Osteoblast (primary cell): Measurements from ENCODE around the gene CDHR3. TPM values are rescaled to one million over a fixed set of nuclear protein-coding genes. Genes with fewer than 3 reads are reported as not detected.

Source experiments
- DNase-seq: peaks from one replicate; pipeline ENCODE4 v3.0.0; 2011; ENCODE audit warnings: low spot score, mixed read lengths; ENCODE audit not compliant: insufficient read length; ENCODE audit errors: missing footprints
- H2AFZ ChIP-seq: 2 replicates; pipeline ENCODE4 v1.6.0; 2011; ENCODE audit warnings: mild to moderate bottlenecking, low read length
- H3K27ac ChIP-seq: 2 replicates; pipeline ENCODE4 v1.5.1; 2011; ENCODE audit warnings: mild to moderate bottlenecking, low read depth, low read length, moderate library complexity
- H3K27me3 ChIP-seq: 2 replicates; pipeline ENCODE4 v1.6.0; 2012; ENCODE audit warnings: mild to moderate bottlenecking, control low read depth, inconsistent platforms, low read length, moderate library complexity; ENCODE audit not compliant: insufficient read depth
- H3K36me3 ChIP-seq: 2 replicates; pipeline ENCODE4 v1.5.1; 2011; ENCODE audit warnings: mild to moderate bottlenecking, low read length, control low read depth, moderate library complexity; ENCODE audit not compliant: insufficient read depth
- H3K4me1 ChIP-seq: 2 replicates; pipeline ENCODE4 v1.5.1; 2011; ENCODE audit warnings: mild to moderate bottlenecking, low read length, control low read depth, moderate library complexity; ENCODE audit not compliant: insufficient read depth
- H3K4me2 ChIP-seq: 2 replicates; pipeline ENCODE4 v1.6.0; 2011; ENCODE audit warnings: mild to moderate bottlenecking, low read length; ENCODE audit not compliant: insufficient read depth
- H3K4me3 ChIP-seq: fragments of 200-600 bp; sonication (generic); 3 replicates; pipeline ENCODE4 v1.5.1; 2012; ENCODE audit warnings: mild to moderate bottlenecking, low read length, inconsistent platforms; ENCODE audit not compliant: insufficient read depth
- H3K79me2 ChIP-seq: 2 replicates; pipeline ENCODE4 v1.6.0; 2012; ENCODE audit warnings: mild to moderate bottlenecking, low read length, control low read depth, inconsistent platforms; ENCODE audit not compliant: insufficient read depth
- H3K9me3 ChIP-seq: 2 replicates; pipeline ENCODE4 v1.5.1; 2011; ENCODE audit warnings: low read depth, low read length, control low read depth
- H4K20me1 ChIP-seq: 2 replicates; pipeline ENCODE4 v1.6.0; 2012; ENCODE audit warnings: mild to moderate bottlenecking, low read length, control low read depth; ENCODE audit not compliant: insufficient read depth
- total RNA-seq: library from RNA; depleted of rRNA; stranded (reverse); fragments of >200 nt; gene quantifications from 2 replicates; pipeline ENCODE4 v1.2.3, GENCODE V29; 2012
- TF ChIP-seq, protein P1 (sequence below): IDR thresholded peaks from 2 replicates; pipeline ENCODE4 v1.5.1; 2011; ENCODE audit warnings: mild to moderate bottlenecking, low read depth, low read length, moderate library complexity; ENCODE audit errors: extremely low read depth

The CDHR3 gene
- total RNA-seq, 1 donor, result 8.3 TPM

DNA sequence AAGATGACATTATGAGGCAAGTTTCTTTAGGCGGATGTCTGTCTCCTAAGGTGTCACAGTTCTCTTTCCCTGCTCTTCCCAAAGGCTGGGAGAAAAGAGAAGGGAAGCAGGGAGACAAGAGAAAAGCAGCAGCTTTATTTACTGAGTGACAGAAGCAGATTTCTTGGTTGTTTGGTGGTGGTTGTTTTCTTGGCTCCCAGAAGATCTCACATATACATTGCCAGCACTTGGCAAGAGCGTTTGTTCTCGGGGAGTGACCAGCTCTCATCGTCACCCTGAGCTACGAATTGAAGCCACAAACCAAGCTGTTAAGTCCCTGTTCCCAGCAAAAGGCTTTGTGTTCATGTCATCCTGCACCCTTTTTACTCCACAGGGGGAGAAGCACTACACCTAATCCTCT lies 11.4 kb downstream of the CDHR3 start:
- H3K4me2 ChIP-seq, result no peak overlapping the region
- H3K27ac ChIP-seq, result no peak overlapping the region
- no peaks in the 10 kb centered on the region for H3K79me2 ChIP-seq
- no peak overlapping the region for H2AFZ ChIP-seq
- H3K27me3 ChIP-seq, result peaks cover 7% of the 10 kb centered on the region
- H4K20me1 ChIP-seq, result no peaks in the 10 kb centered on the region
- DNase-seq, result no peak
- TF ChIP-seq, protein P1, sequence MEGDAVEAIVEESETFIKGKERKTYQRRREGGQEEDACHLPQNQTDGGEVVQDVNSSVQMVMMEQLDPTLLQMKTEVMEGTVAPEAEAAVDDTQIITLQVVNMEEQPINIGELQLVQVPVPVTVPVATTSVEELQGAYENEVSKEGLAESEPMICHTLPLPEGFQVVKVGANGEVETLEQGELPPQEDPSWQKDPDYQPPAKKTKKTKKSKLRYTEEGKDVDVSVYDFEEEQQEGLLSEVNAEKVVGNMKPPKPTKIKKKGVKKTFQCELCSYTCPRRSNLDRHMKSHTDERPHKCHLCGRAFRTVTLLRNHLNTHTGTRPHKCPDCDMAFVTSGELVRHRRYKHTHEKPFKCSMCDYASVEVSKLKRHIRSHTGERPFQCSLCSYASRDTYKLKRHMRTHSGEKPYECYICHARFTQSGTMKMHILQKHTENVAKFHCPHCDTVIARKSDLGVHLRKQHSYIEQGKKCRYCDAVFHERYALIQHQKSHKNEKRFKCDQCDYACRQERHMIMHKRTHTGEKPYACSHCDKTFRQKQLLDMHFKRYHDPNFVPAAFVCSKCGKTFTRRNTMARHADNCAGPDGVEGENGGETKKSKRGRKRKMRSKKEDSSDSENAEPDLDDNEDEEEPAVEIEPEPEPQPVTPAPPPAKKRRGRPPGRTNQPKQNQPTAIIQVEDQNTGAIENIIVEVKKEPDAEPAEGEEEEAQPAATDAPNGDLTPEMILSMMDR, result no peak
- no peaks in the 10 kb centered on the region for H3K9me3 ChIP-seq
- H3K36me3 ChIP-seq, result no peaks in the 10 kb centered on the region
- H3K4me3 ChIP-seq, result no peak overlapping the region
- H3K4me1 ChIP-seq, result no peaks in the 10 kb centered on the region

DNA sequence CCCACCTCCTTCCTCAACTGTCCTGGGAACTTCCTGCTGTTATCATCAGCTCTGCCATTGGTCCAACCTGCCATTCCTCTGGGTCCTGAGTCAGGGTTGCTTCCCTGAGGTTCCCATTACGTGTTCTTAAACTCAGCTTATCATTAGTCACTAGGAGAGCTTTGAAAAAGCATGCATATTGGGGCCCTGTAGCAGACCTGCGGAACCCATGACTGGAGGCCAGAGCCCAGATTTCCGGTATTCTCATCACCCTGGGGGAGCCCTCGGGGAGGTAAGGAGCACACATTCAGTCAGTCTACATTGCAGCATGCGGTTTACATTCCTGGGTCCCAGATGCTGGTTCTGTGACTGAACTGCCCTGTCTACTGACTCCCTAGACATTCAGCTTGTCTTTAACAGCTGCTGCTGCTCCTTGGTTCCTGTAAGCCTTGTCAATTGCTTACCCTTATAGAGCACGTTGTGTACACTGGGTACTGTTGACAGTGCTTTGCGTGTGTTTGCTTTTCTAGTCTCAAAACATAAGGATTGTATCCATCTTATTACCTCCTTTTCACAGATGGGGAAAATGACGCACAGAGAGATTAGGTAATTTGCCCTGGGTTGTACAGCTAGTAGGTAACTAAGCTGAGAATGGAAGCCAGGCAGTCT lies 12.8 kb downstream of the CDHR3 start:
- H3K79me2 ChIP-seq, result no peaks in the 10 kb centered on the region
- H2AFZ ChIP-seq, result no peak overlapping the region
- no peaks in the 10 kb centered on the region for H4K20me1 ChIP-seq
- TF ChIP-seq, protein P1, result no peak
- no peak overlapping the region for H3K4me2 ChIP-seq
- H3K36me3 ChIP-seq, result no peaks in the 10 kb centered on the region
- no peak overlapping the region for H3K27ac ChIP-seq
- no peaks in the 10 kb centered on the region for H3K9me3 ChIP-seq
- no peaks in the 10 kb centered on the region for H3K4me1 ChIP-seq
- peaks cover 3% of the 10 kb centered on the region for H3K27me3 ChIP-seq
- H3K4me3 ChIP-seq, result no peak overlapping the region
- no peak for DNase-seq

DNA sequence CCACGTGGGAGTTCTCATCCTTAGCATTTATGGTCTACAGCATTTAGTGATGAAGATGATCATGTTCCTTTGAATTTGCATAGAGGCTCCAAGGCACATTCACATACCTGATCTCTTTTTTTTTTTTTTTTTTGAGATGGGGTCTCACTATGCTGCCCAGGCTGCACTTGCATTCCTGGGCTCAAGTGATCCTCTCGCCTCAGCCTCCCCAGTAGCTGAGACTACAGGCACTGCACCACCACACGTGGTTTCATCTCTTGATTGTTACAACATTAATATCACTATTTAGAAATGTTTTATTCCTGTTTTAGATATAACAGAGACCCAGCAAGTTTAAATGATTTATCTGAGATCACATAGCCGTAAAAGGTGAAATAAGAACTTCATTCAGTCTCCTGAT lies 13.8 kb downstream of the CDHR3 start:
- H3K27ac ChIP-seq, result no peak overlapping the region
- no peaks in the 10 kb centered on the region for H4K20me1 ChIP-seq
- no peaks in the 10 kb centered on the region for H3K9me3 ChIP-seq
- peaks cover 3% of the 10 kb centered on the region for H3K27me3 ChIP-seq
- H3K4me1 ChIP-seq, result no peaks in the 10 kb centered on the region
- H2AFZ ChIP-seq, result no peak overlapping the region
- no peak overlapping the region for H3K4me2 ChIP-seq
- no peak overlapping the region for H3K4me3 ChIP-seq
- TF ChIP-seq, protein P1, result no peak
- H3K79me2 ChIP-seq, result no peaks in the 10 kb centered on the region
- no peaks in the 10 kb centered on the region for H3K36me3 ChIP-seq
- no peak for DNase-seq

DNA sequence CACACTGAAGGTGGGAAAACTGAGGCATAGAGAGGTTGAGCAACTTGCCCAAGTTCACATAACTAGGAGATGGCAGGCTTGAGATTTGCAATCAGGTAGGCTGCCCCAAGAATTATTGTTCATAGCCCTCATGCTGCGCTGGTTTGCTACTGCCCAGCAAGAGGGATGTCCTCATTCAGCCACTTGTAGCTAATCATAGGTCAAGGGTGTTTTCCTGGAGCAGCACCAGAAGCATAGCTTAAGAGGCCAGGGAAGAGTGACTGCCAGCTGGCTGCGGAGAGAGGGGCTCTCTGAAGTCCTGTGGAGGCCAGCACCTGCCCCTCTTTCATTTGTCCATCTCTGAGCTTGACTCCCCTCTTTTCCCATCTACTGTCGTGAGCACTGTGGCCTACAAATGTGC lies 15.0 kb downstream of the CDHR3 start:
- H4K20me1 ChIP-seq, result no peaks in the 10 kb centered on the region
- no peaks in the 10 kb centered on the region for H3K4me1 ChIP-seq
- H3K27me3 ChIP-seq, result no peaks in the 10 kb centered on the region
- DNase-seq, result no peak
- no peaks in the 10 kb centered on the region for H3K79me2 ChIP-seq
- no peak overlapping the region for H2AFZ ChIP-seq
- no peaks in the 10 kb centered on the region for H3K9me3 ChIP-seq
- H3K4me2 ChIP-seq, result no peak overlapping the region
- H3K27ac ChIP-seq, result no peak overlapping the region
- TF ChIP-seq, protein P1, result no peak
- no peak overlapping the region for H3K4me3 ChIP-seq
- no peaks in the 10 kb centered on the region for H3K36me3 ChIP-seq
